Pancreas (tissue), 10 donors: ENCODE measurements around the gene OSBPL6. TPM values are rescaled to one million over a fixed set of nuclear protein-coding genes. Genes with fewer than 3 reads are reported as not detected.

Experiments
- ATAC-seq, 4 donors: fragments of 200-7000 bp; cut with Tn5 transposase; one replicate each; pipeline versions ENCODE4 v1.8.0 to v1.9.1; 2020; ENCODE audit warnings: mild to moderate bottlenecking in 4 of 4, moderate library complexity in 4 of 4
- DNase-seq, 6 donors: peaks; one replicate each; pipeline ENCODE4 v3.0.0-alpha.2; 2020
- FAIRE-seq: peaks from 2 replicates; lab custom pipeline; 2012; peaks lifted over from hg19 to GRCh38; lab: Jason Lieb, UNC
- H3K27ac ChIP-seq, 4 donors: fragments of 200-600 bp; sonication (generic); 1 replicate in 3 of 4; 2 replicates in 1 of 4; pipeline versions ENCODE4 v1.5.0 to v1.8.0; 2020
- H3K27me3 ChIP-seq, 4 donors: fragments of 200-600 bp; one replicate each; pipeline ENCODE4 v1.8.0; 2021
- H3K36me3 ChIP-seq, 3 donors: fragments of 200-600 bp; sonication (generic) in 1 of 3; one replicate each; pipeline versions ENCODE4 v1.5.0 to v1.8.0; 2020 to 2021
- H3K4me1 ChIP-seq, 3 donors: fragments of 200-600 bp; one replicate each; pipeline ENCODE4 v1.8.0; 2021
- H3K4me3 ChIP-seq, 4 donors: fragments of 200-600 bp; sonication (generic) in 2 of 4; one replicate each; pipeline versions ENCODE4 v1.5.0 to v1.8.0; 2020 to 2021
- H3K9me3 ChIP-seq, 4 donors: fragments of 200-600 bp; one replicate each; pipeline ENCODE4 v1.8.0; 2021
- CTCF ChIP-seq, 4 donors: fragments of 200-600 bp; sonication (generic) in 3 of 4; IDR thresholded peaks; one replicate each; pipeline versions ENCODE4 v1.5.0 to v1.8.0; 2021; ENCODE audit warnings: antibody characterized with exemption in 4 of 4
- WGBS, 2 donors: extraction: QIAGEN DNeasy Blood & Tissue Kit; methylation state at CpG; one replicate each; pipeline ENCODE4 v1.1.7; 2013; 5-methylcytosine and 5-hydroxymethylcytosine counted together
- intact Hi-C, 3 donors: fragments of 100-400 bp; cut with DNase I; formaldehyde crosslinking; loops; one replicate each; pipeline versions ENCODE4 v1.11.1 to v1.14.2; 2022
- polyA plus RNA-seq, 2 donors: library from polyadenylated mRNA; stranded (reverse); fragments of 200-250 nt; gene quantifications; one replicate each; pipeline ENCODE4 v1.2.3, GENCODE V29; 2013
- total RNA-seq, 6 donors: library from RNA; stranded (reverse); fragmentation: NEBNext Ultra II Directional in 4 of 6; extraction: Animal tissue kit (Norgen Biotek cat#: 25700) in 4 of 6; gene quantifications; one replicate each; pipeline versions ENCODE4 v1.2.1 to v1.2.4, GENCODE V29; 2021 to 2023
- donor health status: healthy with polysubstance abuse.
- donor health status: DM: no; HTN: no; CAD: no; lungs with moderate emphysema.
- donor health status: DM: no; HTN: no; CAD: no.
- donor health status: control.
- donor health status: control.
- donor health status: Bipolar disorder and iron deficiency.
- donor health status: DM: yes; HTN: yes; CAD: no.
- donor health status: DM: no; HTN: no; CAD: no.
- donor health status: DM: no; HTN: no; CAD: no.
- donor health status: DM: yes; HTN: yes; CAD: no.

The OSBPL6 gene
- total and polyA plus RNA-seq, 8 donors, result 0.30 to 1.4 (median 0.79) TPM

GRCh38 chr2:178286636-178287035 is 92.3 kb downstream of the OSBPL6 start:
- Histone ChIP-seq H3K27ac (no peak overlapping the region), H3K4me1 (no peaks in the 10 kb centered on the region), H3K36me3 (no peaks in the 10 kb centered on the region), H3K9me3 (no peaks in the 10 kb centered on the region), H3K27me3 (no peaks in the 10 kb centered on the region), H3K4me3 (no peak overlapping the region)
- WGBS, 2 donors, result 68 to 73% methylated on average over 5 of the region's 5 CpGs
- intact Hi-C loops, result no loop called here
- no peak for DNase-seq
- TF ChIP-seq CTCF (IDR thresholded peaks at IDR 0.05), result no peak
- ATAC-seq, result no peak
- FAIRE-seq, result no peak

- DNase-seq, result no peak
Observed at GRCh38 chr2:178287652-178288344, 93.5 kb downstream of the OSBPL6 start.

GRCh38 chr2:178291703-178292102 is 97.4 kb downstream of the OSBPL6 start:
- H3K4me1 ChIP-seq, result no peaks in the 10 kb centered on the region
- no peak for ATAC-seq
- intact Hi-C loops, result no loop called here
- no peaks in the 10 kb centered on the region for H3K36me3 ChIP-seq
- DNase-seq, result no peak
- FAIRE-seq, result no peak
- TF ChIP-seq CTCF (IDR thresholded peaks at IDR 0.05), result no peak
- H3K9me3 ChIP-seq, result no peaks in the 10 kb centered on the region
- H3K4me3 ChIP-seq, result no peak overlapping the region
- no peak overlapping the region for H3K27ac ChIP-seq
- no peaks in the 10 kb centered on the region for H3K27me3 ChIP-seq

More at GRCh38 chr2:178287652-178288344, 93.5 kb downstream of the OSBPL6 start:
- Histone ChIP-seq H3K4me3 (no peak overlapping the region), H3K27me3 (no peaks in the 10 kb centered on the region), H3K36me3 (no peaks in the 10 kb centered on the region), H3K27ac (no peak overlapping the region), H3K9me3 (no peaks in the 10 kb centered on the region), H3K4me1 (no peaks in the 10 kb centered on the region)
- ATAC-seq, result no peak
- intact Hi-C loops, result no loop called here
- 48 to 49% methylated on average over 3 of the region's 3 CpGs for WGBS, 2 donors
- no peak for TF ChIP-seq CTCF (IDR thresholded peaks at IDR 0.05)
- FAIRE-seq, result no peak

GRCh38 chr2:178292586-178292985 is 98.3 kb downstream of the OSBPL6 start:
- TF ChIP-seq CTCF (IDR thresholded peaks at IDR 0.05), result no peak
- no peak overlapping the region for H3K4me3 ChIP-seq
- no peak for DNase-seq
- no peaks in the 10 kb centered on the region for H3K27me3 ChIP-seq
- H3K27ac ChIP-seq, result no peak overlapping the region
- H3K36me3 ChIP-seq, result no peaks in the 10 kb centered on the region
- peak in 1 of 4 donors; percentile 32 for ATAC-seq
- H3K9me3 ChIP-seq, result no peaks in the 10 kb centered on the region
- no peak for FAIRE-seq
- H3K4me1 ChIP-seq, result no peaks in the 10 kb centered on the region
- intact Hi-C loops, result no loop called here
- 33 to 35% methylated on average over 1 of the region's 1 CpG for WGBS, 2 donors

GRCh38 chr2:178295115-178295514 is 100.8 kb downstream of the OSBPL6 start:
- 56% methylated on average over 4 of the region's 4 CpGs for WGBS, 2 donors
- no peaks in the 10 kb centered on the region for H3K4me1 ChIP-seq
- intact Hi-C loops, result no loop called here
- DNase-seq (no peak), FAIRE-seq (no peak), ATAC-seq (peak in 1 of 4 donors; percentile 34)
- no peaks in the 10 kb centered on the region for H3K9me3 ChIP-seq
- TF ChIP-seq CTCF (IDR thresholded peaks at IDR 0.05), result no peak
- no peak overlapping the region for H3K4me3 ChIP-seq
- H3K27ac ChIP-seq, result no peak overlapping the region
- H3K36me3 ChIP-seq, result no peaks in the 10 kb centered on the region
- H3K27me3 ChIP-seq, result no peaks in the 10 kb centered on the region
